Measurements from ENCODE around the gene PCBD2.
"Not testable (repeated sequence)": the region's sequence is repeated elsewhere in the genome, so short reads cannot be mapped to it uniquely, and the experiment has no call there.

PCBD2 gene

DNA sequence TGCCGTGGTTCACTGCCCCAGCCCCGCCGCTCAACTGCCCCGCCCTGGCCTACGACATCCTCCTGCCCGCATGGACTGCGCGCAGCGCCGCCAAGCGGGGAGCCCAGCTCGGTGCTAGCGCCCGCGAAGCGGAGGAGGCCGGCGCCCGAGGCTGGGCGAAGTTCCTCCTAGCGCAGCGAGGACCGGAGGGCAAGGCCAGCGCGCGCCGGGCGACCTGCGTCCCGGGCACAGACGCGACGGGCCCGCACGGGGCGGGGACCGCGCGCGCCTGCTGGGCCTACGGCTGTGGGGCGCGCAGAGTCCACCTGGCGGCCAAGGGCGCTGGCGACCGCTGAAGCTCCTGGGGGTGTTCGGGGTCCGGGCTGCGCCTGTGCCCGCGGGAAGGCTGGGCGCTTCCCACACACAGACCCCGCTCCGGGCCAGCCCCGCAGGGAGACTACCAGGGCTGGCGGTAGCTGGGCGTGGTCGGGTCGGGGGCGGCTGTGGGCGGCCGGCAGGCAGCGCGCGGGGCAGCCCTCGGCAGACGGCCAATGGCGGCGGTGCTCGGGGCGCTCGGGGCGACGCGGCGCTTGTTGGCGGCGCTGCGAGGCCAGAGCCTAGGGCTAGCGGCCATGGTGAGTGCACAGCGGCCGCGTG lies at the start of gene PCBD2:
Gene PCBD2, plus strand, starts transcription at position 522 of the 636 bp plus-strand sequence. Its CDS starts 9 bp downstream, at position 531.
- DNase-seq = peak; percentile 92

DNA sequence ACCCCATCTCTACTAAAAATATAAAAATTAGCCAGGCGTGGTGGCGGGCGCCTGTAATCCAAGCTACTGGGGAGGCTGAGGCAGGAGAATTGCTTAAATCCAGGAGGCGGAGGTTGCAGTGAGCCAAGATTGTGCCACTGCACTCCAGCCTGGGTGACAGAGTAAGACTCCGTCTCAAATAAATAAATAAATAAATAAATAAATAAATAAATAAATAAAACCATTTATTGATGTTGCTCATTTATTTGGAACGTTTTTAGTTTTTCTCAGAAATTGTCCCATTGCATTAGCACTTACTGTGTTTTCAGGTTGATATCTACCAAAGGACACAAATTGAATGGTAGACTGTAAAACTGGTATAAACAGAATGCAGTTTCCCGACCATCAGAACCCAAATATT lies 48.5 kb upstream of the PCBD2 start:
- not testable (repeated sequence) for DNase-seq

DNA sequence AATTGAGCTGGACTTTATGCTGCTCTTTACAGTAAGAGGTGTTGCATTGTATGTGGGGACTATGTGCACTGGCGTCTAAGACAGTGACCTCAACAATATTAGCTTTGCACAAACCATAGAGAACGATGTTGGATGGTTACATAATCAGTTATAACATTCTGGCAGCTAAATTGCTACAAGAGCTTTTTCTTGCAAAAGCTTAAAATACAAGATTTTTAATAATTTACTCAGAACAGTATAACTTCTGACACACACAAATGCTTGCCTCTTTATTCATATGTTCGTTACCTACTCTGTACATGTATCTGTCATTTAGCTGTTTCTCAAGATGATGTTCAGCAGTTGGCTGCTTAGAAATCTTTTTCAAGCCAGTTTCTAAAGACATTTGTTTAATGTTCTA lies 47.5 kb upstream of the PCBD2 start:
- DNase-seq = no peak

- DNase-seq = no peak
These were observed 40.2 kb upstream of the PCBD2 start for GRCh38 chr5:134864707-134865106.

DNA sequence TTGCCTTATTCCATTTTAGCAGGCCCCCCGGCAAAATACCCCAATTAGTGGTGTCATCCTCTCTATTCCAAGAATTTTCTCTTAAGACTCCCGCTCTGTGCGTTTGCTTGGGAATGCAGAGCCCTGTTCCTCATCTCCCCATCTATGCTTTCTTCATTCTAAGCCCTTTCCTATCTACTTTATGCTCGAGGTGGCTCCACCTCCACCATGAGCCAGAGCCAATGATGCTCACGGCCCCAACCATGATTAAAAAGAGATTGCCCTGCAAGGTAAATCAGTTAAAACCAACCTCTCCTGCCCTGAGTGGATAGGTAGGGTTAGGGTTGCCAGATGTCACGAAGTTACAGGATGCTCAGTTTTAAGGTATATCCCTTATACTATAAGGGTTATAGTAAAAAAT lies 31.4 kb upstream of the PCBD2 start:
- no peak for DNase-seq

GRCh38 chr5:134873987-134874830 lies 30.7 kb upstream of the PCBD2 start, which contains the start of gene TXNDC15:
Gene TXNDC15, plus strand, starts transcription at chr5:134874371. Its CDS starts 57 bp downstream, at chr5:134874428.
- DNase-seq = peak; percentile 72

DNA sequence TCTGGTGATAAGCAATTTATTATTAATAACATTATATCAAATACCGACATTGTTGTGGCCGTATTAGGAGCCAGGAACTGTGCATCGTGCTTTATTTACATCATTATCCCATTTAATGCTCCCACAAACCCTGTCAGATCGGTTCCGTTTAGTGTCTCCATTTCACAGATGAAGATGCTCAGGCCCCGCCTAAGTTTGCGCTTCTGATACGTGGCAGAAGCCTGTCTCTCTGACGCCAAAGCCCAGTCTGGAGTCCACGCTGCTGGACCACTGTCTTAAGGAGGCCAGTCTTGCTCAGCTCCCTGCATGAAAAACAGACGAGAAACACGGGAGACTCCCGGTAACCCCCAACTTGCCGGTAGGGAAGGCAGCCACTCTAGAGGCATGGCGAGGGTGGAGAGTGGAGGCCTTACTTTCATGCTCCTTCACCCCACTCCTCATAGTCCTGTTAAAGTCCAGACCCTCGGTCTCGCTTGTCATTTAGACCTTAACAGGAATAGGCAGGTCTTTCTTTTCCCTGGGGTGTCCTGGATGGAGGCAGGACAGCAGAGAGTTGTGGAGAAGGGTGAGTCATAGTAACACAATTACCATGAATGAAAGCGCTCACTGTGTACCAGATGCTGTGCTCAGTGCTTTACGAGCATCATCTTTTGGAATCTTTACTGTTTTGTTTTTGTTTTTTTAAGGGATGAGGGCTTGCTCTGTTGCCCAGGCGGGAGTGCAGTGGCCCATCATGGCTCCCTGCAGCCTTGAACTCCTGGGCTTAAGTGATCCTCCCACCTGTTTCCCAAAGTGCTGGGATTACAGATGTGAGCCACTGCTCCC lies 29.9 kb upstream of the PCBD2 start:
- no peak for DNase-seq

DNA sequence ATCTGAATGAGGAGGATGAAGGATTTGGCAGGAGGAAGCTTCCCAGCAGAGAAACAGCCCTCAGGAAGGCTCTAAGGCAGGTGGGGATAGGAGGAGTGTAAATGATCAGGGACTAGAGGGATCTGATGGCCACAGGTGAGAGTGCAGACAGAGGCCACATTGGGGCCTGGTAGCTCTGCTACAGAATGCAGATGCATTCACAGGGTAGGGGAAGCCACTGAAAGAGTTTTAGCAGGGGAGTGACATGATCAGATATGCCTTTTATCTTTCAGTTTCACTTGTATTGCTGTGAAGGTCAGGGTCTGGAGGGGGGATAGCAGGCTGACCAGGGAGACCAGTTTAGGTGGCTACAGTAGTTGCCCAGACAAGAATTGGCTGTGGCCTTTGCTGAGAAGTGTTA lies 27.8 kb upstream of the PCBD2 start:
- no peak for DNase-seq

- peak; percentile 58 for DNase-seq
These were observed 26.5 kb upstream of the PCBD2 start for GRCh38 chr5:134878403-134878802.

- peak; percentile 53 for DNase-seq
These were observed 25.5 kb upstream of the PCBD2 start for GRCh38 chr5:134879456-134879855.

DNA sequence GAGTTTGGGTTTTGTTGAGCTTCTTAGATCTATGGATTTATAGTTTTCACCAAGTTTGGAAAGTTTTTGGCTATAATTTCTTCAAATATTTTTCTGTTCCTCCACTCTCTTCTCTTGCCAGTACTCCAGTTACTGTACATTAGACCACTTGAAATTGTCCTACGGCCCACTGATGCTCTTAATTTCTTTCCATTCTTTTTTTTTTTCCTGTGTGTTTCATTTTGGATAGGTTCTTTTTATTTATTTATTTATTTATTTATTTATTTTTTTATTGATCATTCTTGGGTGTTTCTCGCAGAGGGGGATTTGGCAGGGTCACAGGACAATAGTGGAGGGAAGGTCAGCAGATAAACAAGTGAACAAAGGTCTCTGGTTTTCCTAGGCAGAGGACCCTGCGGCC lies 24.0 kb upstream of the PCBD2 start:
- not testable (repeated sequence) for DNase-seq

GRCh38 chr5:134881711-134882110 lies 23.2 kb upstream of the PCBD2 start:
- not testable (repeated sequence) for DNase-seq

DNA sequence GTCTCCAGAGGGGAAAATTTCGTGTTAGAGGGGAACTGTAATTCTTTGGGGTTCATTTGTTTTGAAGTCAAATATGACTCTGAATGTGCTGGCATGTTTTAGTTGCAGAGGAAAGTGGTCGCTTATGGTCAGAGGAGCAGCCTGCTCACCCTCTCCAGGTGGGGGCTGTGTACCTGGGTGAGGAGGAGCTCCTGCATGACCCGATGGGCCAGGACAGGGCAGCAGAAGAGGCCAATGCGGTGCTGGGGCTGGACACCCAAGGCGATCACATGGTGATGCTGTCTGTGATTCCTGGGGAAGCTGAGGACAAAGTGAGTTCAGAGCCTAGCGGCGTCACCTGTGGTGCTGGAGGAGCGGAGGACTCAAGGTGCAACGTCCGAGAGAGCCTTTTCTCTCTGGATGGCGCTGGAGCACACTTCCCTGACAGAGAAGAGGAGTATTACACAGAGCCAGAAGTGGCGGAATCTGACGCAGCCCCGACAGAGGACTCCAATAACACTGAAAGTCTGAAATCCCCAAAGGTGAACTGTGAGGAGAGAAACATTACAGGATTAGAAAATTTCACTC lies 17.3 kb upstream of the PCBD2 start:
- DNase-seq = no peak

- no peak for DNase-seq
These were observed 15.6 kb upstream of the PCBD2 start for GRCh38 chr5:134889335-134889734.

- no peak for DNase-seq
These were observed 13.5 kb upstream of the PCBD2 start for GRCh38 chr5:134891473-134891872.

- no peak for DNase-seq
These were observed 12.6 kb upstream of the PCBD2 start for GRCh38 chr5:134892282-134892681.

DNA sequence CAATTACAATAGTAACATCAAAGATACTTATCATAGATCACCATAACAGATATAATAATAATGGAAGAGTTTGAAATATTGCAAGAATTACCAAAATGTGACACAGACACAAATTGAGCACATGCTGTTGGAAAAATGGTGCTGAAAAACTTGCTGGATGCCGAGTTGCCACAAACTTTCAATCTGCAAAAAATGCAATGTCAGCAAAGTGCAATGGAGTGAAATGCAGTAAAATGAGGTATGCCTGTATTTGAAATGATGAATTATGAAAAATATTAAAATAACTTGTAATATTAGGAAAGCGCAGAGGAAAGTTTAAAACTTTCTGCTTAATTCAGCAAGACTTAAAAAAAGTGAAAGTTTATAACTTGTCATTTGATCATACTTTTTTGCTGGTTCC lies 12.0 kb upstream of the PCBD2 start:
- no peak for DNase-seq

DNA sequence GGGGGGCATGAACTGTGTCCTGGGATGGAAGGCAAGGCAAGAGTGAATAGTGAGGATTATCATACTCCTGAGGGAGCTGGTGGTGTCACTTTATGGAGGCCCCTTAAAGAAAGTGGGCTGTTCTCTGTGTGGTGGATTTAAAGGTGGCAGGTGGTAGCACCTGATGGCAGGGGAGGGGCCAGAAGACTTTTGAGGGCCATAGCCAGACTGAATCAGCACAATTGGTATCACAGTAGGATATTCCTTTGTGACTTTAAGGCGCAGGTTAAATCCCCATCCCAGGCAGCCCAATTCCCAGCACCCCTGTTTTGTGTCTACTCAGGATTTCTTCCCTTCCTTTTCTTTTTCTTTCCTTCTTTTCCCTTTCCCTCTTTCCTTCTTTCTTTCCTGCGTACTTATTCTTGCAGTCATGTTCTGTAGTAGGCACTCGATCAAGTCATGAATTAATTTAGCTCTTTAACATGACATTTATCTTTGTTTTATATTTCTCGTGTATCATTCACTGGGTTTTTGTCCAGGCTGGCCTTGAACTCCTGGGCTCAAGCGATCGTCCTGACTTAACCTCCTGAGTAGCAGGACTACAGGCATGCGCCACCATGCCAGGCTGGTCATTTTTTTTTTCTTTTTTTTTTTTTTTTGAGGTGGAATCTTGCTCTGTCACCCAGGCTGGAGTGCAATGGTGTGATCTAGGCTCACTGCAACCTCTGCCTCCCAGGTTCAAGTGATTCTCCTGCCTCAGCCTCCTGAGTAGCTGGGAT lies 11.0 kb upstream of the PCBD2 start:
- DNase-seq = no peak

GRCh38 chr5:134902071-134902801 lies 2.7 kb upstream of the PCBD2 start:
- no peak for DNase-seq

GRCh38 chr5:134905246-134905996 lies 490 bp downstream of the PCBD2 start:
- peak; percentile 75 for DNase-seq

DNA sequence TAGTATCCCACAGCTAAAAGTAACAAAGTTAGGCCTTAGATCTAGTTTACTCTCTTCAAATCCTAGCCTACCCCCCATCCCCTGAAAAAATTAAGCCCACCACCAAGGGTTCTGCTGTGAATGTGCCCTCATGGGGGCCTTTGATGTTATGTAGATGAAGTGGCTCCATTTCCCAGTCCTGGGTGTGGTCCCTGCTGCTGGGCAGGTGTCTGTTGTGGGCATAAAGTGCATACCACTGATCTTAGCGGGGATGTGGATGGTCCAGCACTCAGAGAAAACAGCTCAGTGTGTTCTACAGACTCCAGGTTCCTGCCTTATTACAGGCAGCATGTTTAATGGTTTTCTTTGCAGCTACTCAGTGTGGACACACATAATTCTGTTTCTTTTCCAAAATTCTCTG lies 1.9 kb downstream of the PCBD2 start:
- DNase-seq = no peak

Data from NCI-H2029 (cell line).